Heart left ventricle (tissue), 13 donors: ENCODE data around the gene TBC1D10B.

Experiments
- POLR2A ChIP-seq, 2 donors: fragments of 450-650 bp; IDR thresholded peaks; one replicate each; pipeline ENCODE4 v1.6.1; 2017; ENCODE audit warnings: antibody characterized with exemption in 2 of 2, mild to moderate bottlenecking in 2 of 2, moderate library complexity in 2 of 2
- TF ChIP-seq, protein P1 (sequence below), 12 donors: fragments of 200-600 bp; sonication (generic) in 4 of 12; IDR thresholded peaks; one replicate each; pipeline versions ENCODE4 v1.5.0 to v1.8.0; 2018 to 2022; ENCODE audit warnings: antibody characterized with exemption in 12 of 12, mild to moderate bottlenecking in 5 of 12
- donor health status: ischemic (EF 13 %, LVEDD 7.1; RV severe dilation, severe dysfunction).
- donor health status: DM: no; HTN: yes; CAD: no.
- donor health status: DM: no; HTN: no; CAD: no.
- donor health status: ischemic (EF 25% LVEDD 6.9; RV normal size, moderate dysfunction).
- donor health status: ischemic (EF 25% LVEDD 5.7; RV mildly dilated, moderate dysfunction).
- donor health status: ischemic (EF 35%, LVEDD 5.7; RV mildly dilated, moderate dysfunction).
- donor health status: nonischemic (EF 11% LVEDD 7.7; RV severe dilation, severe dysfunction).
- donor health status: DM: yes; HTN: yes; CAD: no.
- donor health status: PGD.
- donor health status: ischemic (EF 29% LVEDD 5.4; RV normal size, mild dysfunction).
- donor health status: nonischemic (EF 23%, LVEDD 6.1; RV moderate dilation, normal function).

DNA sequence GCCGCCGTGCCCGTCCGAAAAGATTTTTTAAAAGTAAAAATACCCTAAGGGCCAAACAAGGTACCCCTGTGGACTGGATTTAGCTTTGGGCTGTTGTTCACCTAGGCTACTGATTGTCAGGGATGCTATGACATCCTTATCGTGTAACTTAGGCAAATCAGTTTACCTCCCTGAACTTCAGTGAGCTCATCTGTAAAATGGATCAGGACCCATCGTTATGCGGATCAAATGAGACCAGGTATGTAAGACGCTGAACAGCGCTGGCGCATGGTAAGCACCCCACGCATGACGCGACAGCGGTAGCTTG, 36.5 kb upstream of the TBC1D10B start:
- TF ChIP-seq POLR2A (IDR thresholded peaks at IDR 0.05), result no peak
- TF ChIP-seq, protein P1, sequence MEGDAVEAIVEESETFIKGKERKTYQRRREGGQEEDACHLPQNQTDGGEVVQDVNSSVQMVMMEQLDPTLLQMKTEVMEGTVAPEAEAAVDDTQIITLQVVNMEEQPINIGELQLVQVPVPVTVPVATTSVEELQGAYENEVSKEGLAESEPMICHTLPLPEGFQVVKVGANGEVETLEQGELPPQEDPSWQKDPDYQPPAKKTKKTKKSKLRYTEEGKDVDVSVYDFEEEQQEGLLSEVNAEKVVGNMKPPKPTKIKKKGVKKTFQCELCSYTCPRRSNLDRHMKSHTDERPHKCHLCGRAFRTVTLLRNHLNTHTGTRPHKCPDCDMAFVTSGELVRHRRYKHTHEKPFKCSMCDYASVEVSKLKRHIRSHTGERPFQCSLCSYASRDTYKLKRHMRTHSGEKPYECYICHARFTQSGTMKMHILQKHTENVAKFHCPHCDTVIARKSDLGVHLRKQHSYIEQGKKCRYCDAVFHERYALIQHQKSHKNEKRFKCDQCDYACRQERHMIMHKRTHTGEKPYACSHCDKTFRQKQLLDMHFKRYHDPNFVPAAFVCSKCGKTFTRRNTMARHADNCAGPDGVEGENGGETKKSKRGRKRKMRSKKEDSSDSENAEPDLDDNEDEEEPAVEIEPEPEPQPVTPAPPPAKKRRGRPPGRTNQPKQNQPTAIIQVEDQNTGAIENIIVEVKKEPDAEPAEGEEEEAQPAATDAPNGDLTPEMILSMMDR (IDR thresholded peaks at IDR 0.05), result no peak
